PC-3 (cell line): ENCODE results near the gene EPHB3. TPM values are rescaled to one million over a fixed set of nuclear protein-coding genes. Genes with fewer than 3 reads are reported as not detected.

ENCODE experiments used
- ATAC-seq: fragments of 200-7000 bp; cut with Tn5 transposase; 2 replicates; pipeline ENCODE4 v1.9.1; 2020; ENCODE audit warnings: mild to moderate bottlenecking, moderate library complexity
- BruUV-seq: library from RNA; stranded (reverse); fragments of 400-500 nt; replicated peaks from 2 replicates; lab custom pipeline; 2021; lab: Mats Ljungman, UMichigan
- CTCF ChIA-PET: fragments of 300-600 bp; sonication (Branson Sonifier 250); formaldehyde crosslinking; loops from one replicate; lab custom pipeline; 2022; ENCODE audit warnings: antibody characterized with exemption; lab: Charles Lee
- POLR2A ChIA-PET: fragments of 300-600 bp; sonication (Branson Sonifier 250); formaldehyde crosslinking; loops from one replicate; lab custom pipeline; 2022; ENCODE audit warnings: antibody characterized with exemption; ENCODE audit not compliant: unreplicated experiment; lab: Charles Lee
- DNase-seq: peaks from one replicate; pipeline ENCODE4 v3.0.0-alpha.2; 2015
- H2AFZ ChIP-seq: fragments of 300-600 bp; sonication (generic); 2 replicates; pipeline ENCODE4 v1.6.0; 2016; ENCODE audit warnings: antibody characterized with exemption, low read length
- H3F3A ChIP-seq: fragments of 300-600 bp; sonication (generic); one replicate; pipeline ENCODE4 v1.6.0; 2017; ENCODE audit warnings: antibody characterized with exemption, low read length, control low read depth, mild to moderate bottlenecking; ENCODE audit not compliant: unreplicated experiment
- H3K27ac ChIP-seq: fragments of 300-600 bp; sonication (generic); 2 replicates; pipeline ENCODE4 v1.5.1; 2016; ENCODE audit warnings: mild to moderate bottlenecking, low read length
- H3K27me3 ChIP-seq: fragments of 300-600 bp; sonication (generic); 2 replicates; pipeline ENCODE4 v1.6.1; 2016; ENCODE audit warnings: low read length, mixed read lengths
- H3K36me3 ChIP-seq: fragments of 300-600 bp; sonication (generic); 2 replicates; pipeline ENCODE4 v1.6.1; 2016; ENCODE audit warnings: low read depth, mixed run types, low read length, mixed read lengths
- H3K4me1 ChIP-seq: fragments of 300-600 bp; sonication (generic); 2 replicates; pipeline ENCODE4 v1.5.1; 2016; ENCODE audit warnings: low read length; ENCODE audit not compliant: insufficient read depth
- H3K4me2 ChIP-seq: fragments of 300-600 bp; sonication (generic); 2 replicates; pipeline ENCODE4 v1.6.0; 2016; ENCODE audit warnings: low read length
- H3K4me3 ChIP-seq: fragments of 300-600 bp; sonication (generic); 2 replicates; pipeline ENCODE4 v1.5.1; 2016; ENCODE audit warnings: mild to moderate bottlenecking, low read length, mixed read lengths
- H3K79me2 ChIP-seq: fragments of 300-600 bp; sonication (generic); 2 replicates; pipeline ENCODE4 v1.6.1; 2017; ENCODE audit warnings: low read length, mixed read lengths
- H3K9ac ChIP-seq: fragments of 300-600 bp; sonication (generic); 2 replicates; pipeline ENCODE4 v1.6.0; 2016; ENCODE audit warnings: mild to moderate bottlenecking, low read length
- H3K9me2 ChIP-seq: fragments of 300-600 bp; sonication (generic); replicated peaks from 2 replicates; pipeline ENCODE4 v1.6.1; 2016; ENCODE audit warnings: mixed run types, low read length, mixed read lengths
- H3K9me3 ChIP-seq: fragments of 300-600 bp; sonication (generic); 2 replicates; pipeline ENCODE4 v1.6.1; 2016; ENCODE audit warnings: low read length, mixed read lengths
- H4K20me1 ChIP-seq: fragments of 300-600 bp; sonication (generic); 2 replicates; pipeline ENCODE4 v1.6.1; 2016; ENCODE audit warnings: low read length, mixed read lengths
- CTCF ChIP-seq: fragments of 300-600 bp; sonication (generic); conservative IDR thresholded peaks from 2 replicates; pipeline ENCODE4 v1.5.1; 2017; ENCODE audit warnings: antibody characterized with exemption, low read depth, mild to moderate bottlenecking, low read length
- EZH2 ChIP-seq: fragments of 300-600 bp; sonication (generic); IDR thresholded peaks from one replicate; pipeline ENCODE4 v1.6.1; 2017; ENCODE audit warnings: antibody characterized with exemption, mild to moderate bottlenecking, low read length; ENCODE audit not compliant: unreplicated experiment
- EZH2phosphoT487 ChIP-seq: fragments of 300-600 bp; sonication (generic); IDR thresholded peaks from 2 replicates; pipeline ENCODE4 v1.6.1; 2018; ENCODE audit warnings: mild to moderate bottlenecking, antibody characterized with exemption, low read length, borderline replicate concordance
- intact Hi-C: fragments of 100-400 bp; cut with micrococcal nuclease; formaldehyde crosslinking; loops from 2 replicates; pipeline ENCODE4 v1.9.0; 2023
- total RNA-seq: library from RNA; depleted of rRNA; stranded (reverse); fragments of >200 nt; gene quantifications from 2 replicates; pipeline ENCODE4 v1.2.3, GENCODE V29; 2014

EPHB3 gene
- total RNA-seq, 1 experiment from 2014 or later, result 18.2 TPM

GRCh38 chr3:184525337-184526087 is 36.1 kb upstream of the EPHB3 start:
- H3K9me2 ChIP-seq, result no peaks in the 10 kb centered on the region
- H3K9me3 ChIP-seq, result no peaks in the 10 kb centered on the region
- H3K36me3 ChIP-seq, result no peaks in the 10 kb centered on the region
- no peak for ATAC-seq
- H3F3A ChIP-seq, result no peaks in the 10 kb centered on the region
- DNase-seq, result no peak
- peak overlapping the region; percentile 66 for H2AFZ ChIP-seq
- no peaks in the 10 kb centered on the region for H3K79me2 ChIP-seq
- ChIA-PET POLR2A (no interaction called here), CTCF (interaction anchor here (0.8 kb wide), 1 partner anchor 35 kb away, joined by 3 read pairs; no protein-coding TSS in a partner anchor)
- peak overlapping the region; percentile 76 for H3K4me2 ChIP-seq
- intact Hi-C loops, result no loop called here
- no TSS peak for BruUV-seq
- TF ChIP-seq EZH2phosphoT487, result peak; percentile 71
- TF ChIP-seq EZH2, result peak; percentile 86
- TF ChIP-seq CTCF, result no peak
- H3K4me3 ChIP-seq, result peak overlapping the region; percentile 59
- no peaks in the 10 kb centered on the region for H4K20me1 ChIP-seq
- no peak overlapping the region for H3K27ac ChIP-seq
- peaks cover 5% of the 10 kb centered on the region; the same call in 1 of the 2 replicates for H3K4me1 ChIP-seq
- H3K27me3 ChIP-seq, result peaks cover 65% of the 10 kb centered on the region
- no peak overlapping the region for H3K9ac ChIP-seq

- no peak overlapping the region for H3K9ac ChIP-seq
These were observed 35.5 kb upstream of the EPHB3 start for GRCh38 chr3:184526088-184526433.

More at GRCh38 chr3:184526088-184526433, 35.5 kb upstream of the EPHB3 start:
- no peak for TF ChIP-seq CTCF
- TF ChIP-seq EZH2, result no peak
- TF ChIP-seq EZH2phosphoT487, result no peak
- DNase-seq, result no peak
- no peak overlapping the region for H3K27ac ChIP-seq
- no peaks in the 10 kb centered on the region for H3F3A ChIP-seq
- no peaks in the 10 kb centered on the region for H3K36me3 ChIP-seq
- H3K4me1 ChIP-seq, result peaks cover 5% of the 10 kb centered on the region; the same call in 1 of the 2 replicates
- no TSS peak for BruUV-seq
- no peaks in the 10 kb centered on the region for H4K20me1 ChIP-seq
- H3K27me3 ChIP-seq, result peaks cover 71% of the 10 kb centered on the region
- CTCF ChIA-PET, result interaction anchor here (0.5 to 0.8 kb wide), 2 partner anchors 35 to 200 kb away, joined by 3 to 4 read pairs; no protein-coding TSS in a partner anchor
- no peaks in the 10 kb centered on the region for H3K9me3 ChIP-seq
- H3K4me2 ChIP-seq, result no peak overlapping the region
- no peak overlapping the region for H3K4me3 ChIP-seq
- no peak overlapping the region for H2AFZ ChIP-seq
- intact Hi-C loops, result no loop called here
- POLR2A ChIA-PET, result no interaction called here
- no peaks in the 10 kb centered on the region for H3K79me2 ChIP-seq
- H3K9me2 ChIP-seq, result no peaks in the 10 kb centered on the region
- no peak for ATAC-seq
